Stimulated activated CD4-positive, alpha-beta T cell treated with anti-CD3 and anti-CD28 coated beads, Interleukin-4, amount 100 ng/mL, for 1 hour (primary cell): ENCODE data around the gene MCCD1.

ENCODE experiments used
- DNase-seq: peaks from one replicate; pipeline ENCODE4 v3.0.0-alpha.2; 2020

The MCCD1 gene

DNA sequence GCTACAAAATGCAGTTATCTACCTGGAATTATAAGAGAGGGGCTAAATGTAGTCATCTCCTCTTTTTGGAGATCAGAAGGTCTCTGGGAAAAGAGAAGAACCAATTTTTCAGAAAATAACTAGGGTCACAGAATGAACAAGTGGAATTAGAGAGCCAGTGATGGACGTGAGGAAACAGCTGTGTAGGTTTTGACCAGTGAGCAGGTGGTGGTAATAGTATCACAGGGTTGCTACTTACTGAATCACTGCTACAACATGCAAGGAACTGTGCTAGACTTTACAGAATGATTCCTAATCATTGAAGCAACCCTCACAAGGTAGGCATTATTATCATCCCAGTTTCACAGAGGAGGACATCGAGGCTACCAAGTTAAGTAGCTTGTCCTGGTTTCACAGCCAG lies 15.9 kb downstream of the MCCD1 start:
- DNase-seq: no peak

DNA sequence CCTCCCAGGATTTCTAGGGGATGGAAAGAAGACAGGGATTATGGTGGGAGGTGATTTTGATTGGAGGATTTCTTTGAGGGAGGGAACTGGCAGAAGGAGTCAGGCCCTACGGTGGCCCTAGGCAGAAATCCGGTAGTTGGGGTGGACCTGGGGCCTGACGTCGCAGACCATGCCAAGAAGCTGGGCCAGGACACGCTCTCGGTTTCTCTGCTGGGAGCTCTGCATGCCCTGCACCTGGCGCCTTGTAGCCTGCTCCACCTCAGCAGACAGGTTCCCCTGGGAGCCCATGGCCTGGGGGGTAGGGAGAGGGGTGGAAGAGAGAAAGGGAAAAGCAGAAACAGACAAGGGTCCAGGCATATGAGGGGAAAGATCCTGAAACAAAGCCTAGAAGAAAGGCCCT lies 16.5 kb downstream of the MCCD1 start:
- DNase-seq: no peak

DNA sequence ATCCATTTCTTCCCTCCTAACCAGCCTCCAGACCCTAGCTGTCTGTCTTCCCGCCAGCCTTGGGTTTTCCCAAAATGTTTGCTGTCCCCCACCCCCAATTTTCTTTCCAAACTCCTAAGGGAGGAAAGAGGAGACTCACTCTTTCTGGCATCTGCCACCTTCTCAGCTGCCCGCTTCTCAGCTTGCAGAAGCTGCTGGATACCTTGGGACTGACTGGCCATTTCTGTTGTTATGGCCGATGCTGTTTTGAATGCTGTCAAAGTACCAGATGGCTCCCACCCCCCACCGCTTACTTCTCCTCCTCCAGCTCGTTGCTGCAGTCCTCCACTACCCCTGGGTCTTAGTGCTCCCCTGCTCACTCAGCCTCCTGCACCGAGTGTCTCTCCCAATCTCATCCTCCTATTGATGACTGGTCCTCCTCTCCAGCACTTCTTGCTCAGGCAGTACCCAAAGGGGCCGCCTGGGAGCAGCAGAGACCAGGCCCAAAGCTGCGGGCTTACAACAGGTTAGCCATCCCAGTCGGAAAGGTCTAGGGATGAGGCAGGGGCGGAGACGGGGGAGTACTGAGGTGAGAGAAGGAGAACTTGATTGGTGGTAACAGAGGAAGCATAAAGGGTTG lies 17.7 kb downstream of the MCCD1 start, which contains the start of gene ATP6V1G2:
Gene ATP6V1G2 (minus strand): TSS at position 270 of the 619 bp plus-strand sequence. CDS start 49 bp downstream, at position 221.
- DNase-seq: peak; percentile 87

DNA sequence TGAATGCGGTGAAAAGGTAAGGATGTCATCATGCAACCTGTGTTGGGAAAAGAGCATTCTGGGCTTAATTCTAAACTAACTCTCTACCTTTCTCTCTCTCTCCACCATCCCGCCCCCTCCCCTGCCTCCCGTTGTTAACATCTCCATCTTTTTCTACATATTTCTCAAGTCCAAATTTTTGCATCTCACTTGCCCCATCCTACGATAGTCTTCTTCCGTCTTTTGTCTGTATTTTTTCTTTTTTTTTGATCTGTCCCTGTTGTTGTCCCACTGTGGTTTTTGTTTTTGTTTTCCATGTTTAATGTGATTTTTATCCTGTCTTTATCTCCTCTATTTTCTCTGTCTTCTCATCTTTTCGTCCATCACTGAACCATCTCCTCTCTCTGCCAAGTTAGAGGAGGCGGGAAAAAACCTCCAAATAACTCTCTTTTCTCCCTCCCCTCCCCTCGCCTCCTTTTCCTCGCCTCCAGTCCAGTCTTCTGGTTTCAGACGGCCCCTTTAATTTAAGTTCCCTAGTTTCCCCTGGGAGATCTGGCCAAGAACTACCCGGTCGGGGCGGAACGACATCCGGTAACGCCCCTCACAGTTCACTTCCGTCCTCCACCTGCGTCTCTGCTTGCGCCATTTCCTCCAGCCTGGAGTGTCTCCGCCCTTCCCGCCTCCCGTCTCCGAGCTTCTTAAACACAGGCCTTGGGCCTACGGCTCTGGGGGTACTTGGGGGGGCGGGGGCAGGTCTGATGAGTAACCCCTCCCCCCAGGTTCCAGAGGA lies 18.4 kb downstream of the MCCD1 start, which contains the start of gene NFKBIL1:
Gene NFKBIL1 (plus strand): TSS at position 651 of the 769 bp plus-strand sequence. CDS start 87 bp downstream, at position 738.
- peak; percentile 88 for DNase-seq

- no peak for DNase-seq
Observed at GRCh38 chr6:31547727-31548543, 19.2 kb downstream of the MCCD1 start.

GRCh38 chr6:31548544-31548873 lies 19.7 kb downstream of the MCCD1 start:
- no peak for DNase-seq

DNA sequence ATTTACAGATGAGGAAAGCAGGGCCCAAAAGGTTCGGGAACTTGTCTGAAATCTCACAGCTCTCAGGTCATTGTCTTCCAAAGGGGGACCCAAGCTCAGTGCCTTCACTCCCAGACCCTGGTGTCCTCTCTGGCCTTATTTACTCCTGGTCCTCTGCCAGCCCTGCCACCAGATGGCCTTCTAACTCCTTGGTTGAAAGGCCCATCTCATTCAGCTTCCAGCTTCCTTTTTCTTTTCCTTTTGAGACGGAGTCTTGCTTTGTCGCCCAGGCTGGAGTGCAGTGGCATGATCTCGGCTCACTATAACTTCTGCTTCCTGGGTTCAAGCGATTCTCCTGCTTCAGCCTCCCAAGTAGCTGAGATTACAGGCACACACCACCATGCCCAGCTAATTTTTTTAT lies 22.6 kb downstream of the MCCD1 start:
- DNase-seq: peak; percentile 62

DNA sequence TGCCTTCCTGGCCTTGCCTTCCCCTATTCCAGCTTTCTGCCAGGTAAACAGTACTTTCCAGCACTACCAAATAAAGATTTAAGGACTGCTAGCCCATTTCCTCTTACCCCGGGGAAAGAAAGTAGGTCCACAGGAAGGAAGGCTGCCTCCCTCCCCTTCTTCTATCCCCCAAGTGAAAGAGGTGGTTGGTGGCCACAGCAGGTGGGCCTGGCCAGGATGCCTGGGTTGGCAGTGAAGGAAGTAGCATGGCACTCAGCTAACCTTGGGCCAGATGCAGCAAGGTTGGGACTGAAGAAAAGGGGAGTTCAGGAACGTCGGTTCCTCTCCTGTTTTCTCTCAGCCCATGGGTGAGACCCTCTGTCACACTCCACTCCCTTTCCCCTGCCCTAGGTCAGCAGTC lies 27.5 kb downstream of the MCCD1 start:
- DNase-seq: no peak

DNA sequence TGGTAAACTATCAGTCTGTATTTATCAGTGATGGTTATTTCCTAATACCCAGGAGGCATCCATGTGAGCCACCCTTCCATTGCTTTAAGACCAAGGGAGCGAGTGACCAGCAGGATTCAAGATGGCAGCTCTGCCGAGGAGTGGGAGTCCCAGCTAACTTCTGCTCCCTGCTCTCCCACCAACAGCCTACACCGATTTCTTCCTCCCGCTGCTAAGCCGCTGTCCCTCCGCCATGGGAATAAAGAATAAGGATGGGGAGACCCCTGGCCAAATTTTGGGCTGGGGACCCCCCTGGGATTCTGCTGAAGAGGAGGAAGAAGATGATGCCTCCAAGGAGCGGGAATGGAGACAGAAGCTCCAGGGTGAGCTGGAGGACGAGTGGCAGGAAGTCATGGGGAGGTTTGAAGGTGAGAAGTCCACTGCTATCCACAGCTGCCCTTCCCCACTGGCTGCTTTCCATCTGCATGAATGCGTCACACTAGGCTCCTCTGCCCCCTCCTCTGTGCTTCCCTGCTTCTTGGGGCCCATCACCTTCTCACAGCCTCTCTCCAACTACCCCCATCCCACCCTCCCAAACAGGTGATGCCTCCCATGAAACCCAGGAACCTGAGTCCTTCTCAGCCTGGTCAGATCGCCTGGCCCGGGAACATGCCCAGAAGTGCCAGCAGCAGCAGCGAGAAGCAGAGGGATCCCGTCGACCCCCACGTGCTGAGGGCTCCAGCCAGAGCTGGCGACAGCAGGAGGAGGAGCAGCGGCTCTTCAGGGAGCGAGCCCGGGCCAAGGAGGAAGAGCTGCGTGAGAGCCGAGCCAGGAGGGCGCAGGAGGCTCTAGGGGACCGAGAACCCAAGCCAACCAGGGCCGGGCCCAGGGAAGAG lies 28.9 kb downstream of the MCCD1 start:
- DNase-seq: no peak

- no peak for DNase-seq
Observed at GRCh38 chr6:31558318-31558625, 29.5 kb downstream of the MCCD1 start.

GRCh38 chr6:31558631-31559500 lies 30.1 kb downstream of the MCCD1 start:
- DNase-seq: peak; percentile 69

DNA sequence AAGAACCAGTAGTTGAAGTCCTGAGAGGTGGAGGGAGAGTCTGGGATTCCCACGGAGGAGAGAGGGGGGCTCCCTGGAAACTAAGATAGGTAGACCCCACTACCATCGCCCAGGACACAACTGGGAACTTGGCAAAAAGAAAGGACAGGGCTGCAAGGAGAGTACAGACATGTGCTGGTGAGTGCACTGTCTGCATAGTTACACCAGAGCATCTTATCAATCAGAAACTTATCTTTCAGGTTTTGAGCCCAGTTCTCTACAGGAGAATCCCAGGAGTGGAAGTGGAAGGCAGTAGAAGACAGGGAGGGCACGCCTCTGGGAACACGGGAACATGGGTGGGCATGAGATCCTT lies 30.8 kb downstream of the MCCD1 start:
- no peak for DNase-seq

DNA sequence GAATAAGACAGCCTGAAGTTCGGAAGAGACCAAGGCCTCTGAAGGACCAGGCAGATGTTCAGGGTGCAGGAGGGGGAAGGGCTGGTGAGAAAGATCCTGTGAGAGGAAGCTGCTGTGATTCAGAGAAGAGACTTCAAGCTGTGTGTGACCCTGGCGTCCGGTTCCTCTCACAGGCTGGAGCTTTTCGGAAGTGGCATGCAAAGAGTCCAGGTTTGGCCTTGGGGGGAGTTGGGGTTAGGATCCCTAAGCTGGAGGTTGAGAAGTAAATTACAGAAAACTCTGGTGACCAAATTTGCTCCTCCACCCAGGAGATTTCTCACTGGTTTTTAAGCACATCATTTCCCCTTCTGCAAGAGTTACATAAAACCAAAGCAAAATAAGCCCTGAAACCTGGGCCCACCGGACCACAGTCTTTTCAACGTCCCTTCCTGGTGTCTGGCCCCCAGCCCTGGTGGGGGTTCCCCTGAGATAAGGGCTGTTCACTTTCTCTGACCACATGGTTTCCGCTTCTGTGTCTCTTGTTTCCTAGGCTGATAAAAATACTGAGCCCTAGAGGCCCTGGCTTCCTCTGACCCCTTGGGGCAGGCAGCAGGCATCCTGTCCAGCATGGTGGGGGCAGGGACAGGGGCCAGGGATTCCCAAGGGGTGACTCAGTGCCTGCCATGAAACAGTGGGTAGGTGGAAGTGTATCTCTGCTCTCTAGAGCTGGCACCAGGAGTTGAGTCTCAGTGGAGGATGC lies 31.4 kb downstream of the MCCD1 start:
- no peak for DNase-seq

DNA sequence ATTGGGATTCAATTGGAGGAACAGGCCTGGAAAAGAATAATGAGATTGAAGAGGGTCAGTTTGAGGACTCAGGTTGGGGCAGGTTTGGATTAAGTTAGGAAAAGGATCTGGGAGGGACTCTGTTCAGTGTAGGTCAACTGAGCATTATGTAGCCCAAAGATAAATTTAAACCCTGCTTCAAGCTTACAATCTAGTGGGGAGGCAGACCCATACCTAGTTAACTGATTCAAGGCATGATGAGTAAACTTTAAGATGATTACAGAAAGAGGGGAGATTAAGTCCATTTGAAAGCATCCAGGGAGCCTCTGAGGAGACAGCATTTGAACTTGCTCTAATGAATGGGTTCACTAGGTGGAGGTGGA lies 31.9 kb downstream of the MCCD1 start:
- DNase-seq: no peak

DNA sequence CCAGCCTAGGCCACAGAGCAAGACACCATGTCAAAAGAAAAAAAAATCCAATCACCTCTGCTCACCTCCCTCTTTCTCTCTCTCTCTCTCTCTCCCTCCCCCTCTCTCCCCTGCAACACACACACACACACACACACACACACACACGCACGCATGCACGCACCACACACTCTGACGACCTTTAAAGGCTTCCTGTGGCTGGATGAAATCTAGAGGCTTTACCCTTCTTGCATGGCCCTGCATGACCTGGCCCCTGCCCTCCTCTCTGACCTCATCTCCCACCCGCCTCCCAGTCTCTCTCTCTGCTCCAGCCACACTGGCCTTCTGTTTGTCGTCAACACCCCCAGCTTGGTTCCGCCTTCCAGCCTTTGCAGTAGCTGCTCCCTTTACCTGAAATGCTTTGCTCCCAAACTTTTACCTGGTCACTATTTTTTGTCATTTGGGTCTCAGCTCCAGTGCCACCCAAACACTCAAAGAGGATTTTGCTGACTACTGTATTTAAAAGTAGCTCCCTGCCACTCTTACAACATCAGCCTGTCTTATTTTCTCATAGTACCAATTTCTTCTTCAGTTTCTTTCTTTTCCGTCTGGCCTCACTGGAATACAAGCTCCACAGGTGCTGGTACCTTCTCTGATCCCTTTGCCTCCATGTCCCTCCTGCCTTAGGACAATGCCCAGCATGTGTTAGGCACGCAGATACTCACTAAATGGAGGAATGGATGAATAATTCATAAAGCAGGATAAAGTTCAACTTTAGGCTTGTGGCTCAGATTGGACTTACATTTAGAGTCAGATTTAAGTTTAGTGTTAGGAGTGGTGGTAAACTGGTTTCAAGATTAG lies 39.0 kb downstream of the MCCD1 start:
- DNase-seq: no peak

DNA sequence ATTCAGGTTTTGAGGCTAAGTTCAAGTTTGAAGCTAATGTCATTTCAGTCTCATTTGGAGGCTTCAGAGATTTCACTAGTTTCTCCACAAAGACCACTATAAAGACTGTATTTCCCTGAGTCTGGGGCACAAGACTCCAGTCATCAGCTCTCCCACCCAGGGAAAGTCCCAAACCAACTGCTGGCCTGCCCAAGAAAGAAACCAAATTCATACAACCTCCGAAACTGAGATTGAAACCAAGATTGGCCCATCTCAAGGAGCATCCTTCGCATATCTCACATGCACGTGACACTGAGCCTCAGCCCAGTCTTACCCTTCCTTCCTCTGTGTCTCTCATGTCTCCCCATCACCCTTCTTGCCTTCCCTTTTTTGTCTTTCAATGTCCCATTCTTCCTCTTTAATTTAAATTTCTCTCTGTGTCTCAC lies 39.8 kb downstream of the MCCD1 start:
- peak; percentile 62 for DNase-seq

DNA sequence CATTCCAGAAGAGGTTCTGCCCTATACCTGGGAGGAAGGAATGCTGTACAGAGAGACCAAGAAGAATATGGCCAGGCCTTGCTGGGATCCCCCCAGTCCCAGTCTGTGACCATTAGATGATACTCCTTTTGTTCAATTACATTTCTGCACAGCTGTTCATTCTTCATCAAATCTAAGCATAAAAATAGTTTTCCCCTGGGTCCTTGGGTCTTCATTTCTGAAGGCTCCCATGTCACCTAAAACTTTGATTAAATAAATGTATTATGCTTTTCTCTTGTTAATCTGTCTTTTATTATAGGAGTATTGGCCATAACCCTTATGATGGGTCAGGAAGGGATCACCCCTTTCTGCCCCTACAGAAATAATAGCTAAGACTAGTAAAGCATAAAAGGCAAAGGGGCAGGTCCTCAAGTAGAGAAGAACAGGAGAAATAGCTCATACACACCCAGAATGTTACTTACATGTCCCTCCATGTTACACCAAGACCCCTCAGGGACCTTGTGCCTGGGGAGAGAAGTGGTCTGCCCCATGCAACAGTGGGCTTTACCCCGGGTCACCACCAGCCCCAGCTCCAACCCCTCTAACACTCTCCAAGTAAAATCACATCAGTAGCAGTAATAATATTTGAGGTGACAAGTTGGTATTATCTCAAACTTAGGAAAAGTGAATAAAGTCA lies 41.2 kb downstream of the MCCD1 start:
- no peak for DNase-seq

DNA sequence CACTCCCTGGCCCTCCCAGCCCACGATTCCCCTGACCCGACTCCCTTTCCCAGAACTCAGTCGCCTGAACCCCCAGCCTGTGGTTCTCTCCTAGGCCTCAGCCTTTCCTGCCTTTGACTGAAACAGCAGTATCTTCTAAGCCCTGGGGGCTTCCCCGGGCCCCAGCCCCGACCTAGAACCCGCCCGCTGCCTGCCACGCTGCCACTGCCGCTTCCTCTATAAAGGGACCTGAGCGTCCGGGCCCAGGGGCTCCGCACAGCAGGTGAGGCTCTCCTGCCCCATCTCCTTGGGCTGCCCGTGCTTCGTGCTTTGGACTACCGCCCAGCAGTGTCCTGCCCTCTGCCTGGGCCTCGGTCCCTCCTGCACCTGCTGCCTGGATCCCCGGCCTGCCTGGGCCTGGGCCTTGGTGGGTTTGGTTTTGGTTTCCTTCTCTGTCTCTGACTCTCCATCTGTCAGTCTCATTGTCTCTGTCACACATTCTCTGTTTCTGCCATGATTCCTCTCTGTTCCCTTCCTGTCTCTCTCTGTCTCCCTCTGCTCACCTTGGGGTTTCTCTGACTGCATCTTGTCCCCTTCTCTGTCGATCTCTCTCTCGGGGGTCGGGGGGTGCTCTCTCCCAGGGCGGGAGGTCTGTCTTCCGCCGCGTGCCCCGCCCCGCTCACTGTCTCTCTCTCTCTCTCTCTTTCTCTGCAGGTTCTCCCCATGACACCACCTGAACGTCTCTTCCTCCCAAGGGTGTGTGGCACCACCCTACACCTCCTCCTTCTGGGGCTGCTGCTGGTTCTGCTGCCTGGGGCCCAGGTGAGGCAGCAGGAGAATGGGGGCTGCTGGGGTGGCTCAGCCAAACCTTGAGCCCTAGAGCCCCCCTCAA lies 43.5 kb downstream of the MCCD1 start, which contains the start of gene LTA:
Gene LTA (plus strand): TSS at position 249 of the 871 bp plus-strand sequence. CDS start 454 bp downstream, at position 703.
- DNase-seq: peak; percentile 80
